Neural progenitor cell (in vitro differentiated cells): Measurements from ENCODE around the gene RYR1.
A peak's percentile ranks its signal among the peaks of the same experiment; 100 is the strongest.

Experiments used
- EZH2 ChIP-seq: fragments of 200-600 bp; sonication (generic); IDR thresholded peaks from 2 replicates; pipeline ENCODE4 v1.6.1; 2017; ENCODE audit warnings: antibody characterized with exemption, mild to moderate bottlenecking, moderate library complexity
- EZH2phosphoT487 ChIP-seq: fragments of 200-600 bp; sonication (generic); IDR thresholded peaks from 2 replicates; pipeline ENCODE4 v1.6.1; 2017; ENCODE audit warnings: antibody characterized with exemption
- TF ChIP-seq, protein P1 (sequence below): fragments of 200-600 bp; sonication (generic); IDR thresholded peaks from 2 replicates; pipeline ENCODE4 v1.5.1; 2017; ENCODE audit warnings: antibody characterized with exemption, mild to moderate bottlenecking

DNA sequence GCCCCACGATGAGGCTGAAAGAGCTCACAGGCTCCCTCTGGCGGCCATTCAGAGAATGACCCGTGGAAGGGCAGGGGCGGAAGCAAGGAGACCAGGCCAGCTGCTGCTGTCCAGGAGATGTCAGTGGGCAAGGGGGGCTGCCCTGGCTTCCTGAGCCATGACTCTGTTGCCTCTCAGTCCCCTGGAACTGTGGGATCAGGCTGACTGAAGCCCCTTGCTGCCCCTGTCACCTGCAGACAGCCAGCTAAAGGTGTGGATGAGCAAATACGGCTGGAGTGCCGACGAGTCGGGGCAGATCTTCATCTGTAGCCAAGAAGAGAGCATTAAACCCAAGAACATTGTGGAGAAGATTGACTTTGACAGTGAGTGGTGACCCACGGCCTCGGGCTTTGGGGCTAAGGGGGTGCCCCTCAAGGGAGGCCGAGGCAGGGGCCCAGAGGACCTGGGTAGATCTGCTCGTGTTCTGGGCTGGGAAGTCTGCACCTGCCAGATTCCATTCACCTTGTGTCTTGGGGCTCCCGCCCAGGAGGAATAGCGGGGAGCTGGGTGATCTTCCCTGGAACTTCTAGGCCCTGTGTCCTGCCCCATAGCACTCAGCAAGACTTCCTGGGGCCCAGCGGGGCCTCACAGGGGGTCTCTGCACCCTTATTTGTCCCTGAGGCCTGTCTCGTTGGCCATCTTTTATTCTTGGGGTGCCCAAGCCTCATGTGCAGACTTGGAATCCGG, 201.4 kb downstream of the RYR1 start:
- TF ChIP-seq, protein P1, sequence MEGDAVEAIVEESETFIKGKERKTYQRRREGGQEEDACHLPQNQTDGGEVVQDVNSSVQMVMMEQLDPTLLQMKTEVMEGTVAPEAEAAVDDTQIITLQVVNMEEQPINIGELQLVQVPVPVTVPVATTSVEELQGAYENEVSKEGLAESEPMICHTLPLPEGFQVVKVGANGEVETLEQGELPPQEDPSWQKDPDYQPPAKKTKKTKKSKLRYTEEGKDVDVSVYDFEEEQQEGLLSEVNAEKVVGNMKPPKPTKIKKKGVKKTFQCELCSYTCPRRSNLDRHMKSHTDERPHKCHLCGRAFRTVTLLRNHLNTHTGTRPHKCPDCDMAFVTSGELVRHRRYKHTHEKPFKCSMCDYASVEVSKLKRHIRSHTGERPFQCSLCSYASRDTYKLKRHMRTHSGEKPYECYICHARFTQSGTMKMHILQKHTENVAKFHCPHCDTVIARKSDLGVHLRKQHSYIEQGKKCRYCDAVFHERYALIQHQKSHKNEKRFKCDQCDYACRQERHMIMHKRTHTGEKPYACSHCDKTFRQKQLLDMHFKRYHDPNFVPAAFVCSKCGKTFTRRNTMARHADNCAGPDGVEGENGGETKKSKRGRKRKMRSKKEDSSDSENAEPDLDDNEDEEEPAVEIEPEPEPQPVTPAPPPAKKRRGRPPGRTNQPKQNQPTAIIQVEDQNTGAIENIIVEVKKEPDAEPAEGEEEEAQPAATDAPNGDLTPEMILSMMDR, result peak; percentile 94
- TF ChIP-seq EZH2 (no peak), EZH2phosphoT487 (no peak)
